ENCODE results near the gene DMD. TPM values are rescaled to one million over a fixed set of nuclear protein-coding genes. Genes with fewer than 3 reads are reported as not detected.

DMD gene
- total RNA-seq, 6 experiments from 2014 or later: 18.7 to 43.4 (median 32.9) TPM

DNA sequence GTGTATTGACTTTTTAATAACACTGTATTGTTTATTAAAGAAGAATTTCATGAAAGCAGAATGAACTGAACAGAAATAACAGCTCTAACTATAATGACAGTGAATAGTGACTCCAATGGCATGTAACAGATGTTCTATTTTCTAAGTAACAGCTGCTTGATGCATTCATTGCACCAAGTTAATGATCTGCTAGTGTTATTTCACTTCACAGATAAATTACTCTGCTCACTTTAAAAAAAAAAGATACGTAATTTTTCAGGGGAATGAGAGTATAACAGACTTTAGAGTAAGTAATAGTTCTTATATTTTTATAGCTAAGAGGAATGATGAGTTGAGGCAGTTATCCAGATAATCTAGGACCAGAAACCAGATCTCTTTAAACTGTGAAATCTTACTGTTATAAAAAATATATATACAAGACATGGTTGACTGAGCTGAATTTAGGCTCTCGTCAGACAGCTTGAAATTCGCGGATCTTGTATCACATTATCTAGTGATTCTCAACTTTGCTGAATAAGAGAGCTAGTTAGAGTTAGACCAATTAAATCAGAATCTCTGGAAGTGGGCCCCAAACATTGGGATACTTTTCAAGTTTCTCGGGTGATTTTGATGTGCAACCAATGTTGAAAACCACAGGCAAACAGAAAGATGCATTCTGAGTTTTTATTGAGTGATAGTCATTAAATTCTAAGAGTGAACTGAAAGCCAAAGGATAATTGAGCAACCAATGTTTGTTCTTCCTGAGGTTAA lies 840.7 kb downstream of the DMD start:
- Histone ChIP-seq H3K9me3 (no peaks in the 10 kb centered on the region), H3K36me3 (no peaks in the 10 kb centered on the region), H3K27me3 (no peaks in the 10 kb centered on the region), H3K27ac (no peak overlapping the region), H3K4me1 (no peaks in the 10 kb centered on the region), H3K4me3 (no peak overlapping the region)
- ATAC-seq (no peak), DNase-seq (no peak)
- intact Hi-C loops (cut with DNase I): no loop called here
- no peak for TF ChIP-seq POLR2A (IDR thresholded peaks at IDR 0.05)
- TF ChIP-seq, protein P1, sequence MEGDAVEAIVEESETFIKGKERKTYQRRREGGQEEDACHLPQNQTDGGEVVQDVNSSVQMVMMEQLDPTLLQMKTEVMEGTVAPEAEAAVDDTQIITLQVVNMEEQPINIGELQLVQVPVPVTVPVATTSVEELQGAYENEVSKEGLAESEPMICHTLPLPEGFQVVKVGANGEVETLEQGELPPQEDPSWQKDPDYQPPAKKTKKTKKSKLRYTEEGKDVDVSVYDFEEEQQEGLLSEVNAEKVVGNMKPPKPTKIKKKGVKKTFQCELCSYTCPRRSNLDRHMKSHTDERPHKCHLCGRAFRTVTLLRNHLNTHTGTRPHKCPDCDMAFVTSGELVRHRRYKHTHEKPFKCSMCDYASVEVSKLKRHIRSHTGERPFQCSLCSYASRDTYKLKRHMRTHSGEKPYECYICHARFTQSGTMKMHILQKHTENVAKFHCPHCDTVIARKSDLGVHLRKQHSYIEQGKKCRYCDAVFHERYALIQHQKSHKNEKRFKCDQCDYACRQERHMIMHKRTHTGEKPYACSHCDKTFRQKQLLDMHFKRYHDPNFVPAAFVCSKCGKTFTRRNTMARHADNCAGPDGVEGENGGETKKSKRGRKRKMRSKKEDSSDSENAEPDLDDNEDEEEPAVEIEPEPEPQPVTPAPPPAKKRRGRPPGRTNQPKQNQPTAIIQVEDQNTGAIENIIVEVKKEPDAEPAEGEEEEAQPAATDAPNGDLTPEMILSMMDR (IDR thresholded peaks at IDR 0.05): no peak
- 51% methylated on average over 5 of the region's 5 CpGs for WGBS (ENCODE audit: insufficient coverage, low coverage, low lambda C conversion rate, missing lambda C conversion rate)

- Histone ChIP-seq H3K36me3 (no peaks in the 10 kb centered on the region), H3K9me3 (no peaks in the 10 kb centered on the region), H3K4me1 (no peaks in the 10 kb centered on the region), H3K4me3 (no peak overlapping the region), H3K27me3 (no peaks in the 10 kb centered on the region), H3K27ac (no peak overlapping the region)
- intact Hi-C loops (cut with DNase I): no loop called here
- no peak for DNase-seq
- 60% methylated on average over 7 of the region's 7 CpGs for WGBS (ENCODE audit: insufficient coverage, low coverage, low lambda C conversion rate, missing lambda C conversion rate)
- no peak for ATAC-seq
- TF ChIP-seq POLR2A (IDR thresholded peaks at IDR 0.05): no peak
- TF ChIP-seq, protein P1 (IDR thresholded peaks at IDR 0.05): no peak
These were observed 917.2 kb downstream of the DMD start for GRCh38 chrX:32293962-32294700.

- intact Hi-C loops (cut with DNase I): no loop called here
- Histone ChIP-seq H3K36me3 (no peaks in the 10 kb centered on the region), H3K9me3 (no peaks in the 10 kb centered on the region), H3K4me1 (no peaks in the 10 kb centered on the region), H3K27ac (no peak overlapping the region), H3K4me3 (no peak overlapping the region), H3K27me3 (no peaks in the 10 kb centered on the region)
- ATAC-seq (no peak), DNase-seq (no peak)
- TF ChIP-seq, protein P1 (IDR thresholded peaks at IDR 0.05): no peak
- no peak for TF ChIP-seq POLR2A (IDR thresholded peaks at IDR 0.05)
- 31% methylated on average over 3 of the region's 3 CpGs for WGBS (ENCODE audit: insufficient coverage, low coverage, low lambda C conversion rate, missing lambda C conversion rate)
These were observed 922.0 kb downstream of the DMD start for GRCh38 chrX:32289356-32289755.

DNA sequence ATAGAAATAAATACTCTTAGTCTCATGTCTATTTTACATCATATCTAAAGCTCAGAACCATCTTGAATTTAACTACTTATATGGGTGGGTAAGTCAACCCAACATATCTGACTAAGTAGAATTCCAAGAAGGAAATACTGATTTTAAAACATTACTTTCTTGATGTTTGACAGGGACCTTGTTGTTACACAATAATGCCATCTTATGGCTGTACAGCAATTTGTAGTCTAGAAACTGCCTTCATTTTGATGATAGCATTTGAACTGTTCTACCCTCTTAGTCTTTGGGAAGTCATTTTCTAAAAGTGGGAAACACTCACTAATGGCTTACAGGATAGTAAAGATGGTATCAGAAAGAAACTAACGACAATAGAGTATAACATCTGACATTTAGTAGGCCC lies 929.5 kb downstream of the DMD start:
- H3K27me3 ChIP-seq: no peaks in the 10 kb centered on the region
- no peak for ATAC-seq
- no peaks in the 10 kb centered on the region for H3K36me3 ChIP-seq
- TF ChIP-seq, protein P1 (IDR thresholded peaks at IDR 0.05): no peak
- no peak for TF ChIP-seq POLR2A (IDR thresholded peaks at IDR 0.05)
- no peak overlapping the region for H3K4me3 ChIP-seq
- 30% methylated on average over 1 of the region's 1 CpG for WGBS (ENCODE audit: insufficient coverage, low coverage, low lambda C conversion rate, missing lambda C conversion rate)
- intact Hi-C loops (cut with DNase I): no loop called here
- H3K9me3 ChIP-seq: no peaks in the 10 kb centered on the region
- no peak for DNase-seq
- no peak overlapping the region for H3K27ac ChIP-seq
- H3K4me1 ChIP-seq: no peaks in the 10 kb centered on the region
